Suprapubic skin (tissue), 4 donors: ENCODE data around the gene S1PR4. TPM values are rescaled to one million over a fixed set of nuclear protein-coding genes. Genes with fewer than 3 reads are reported as not detected.
"Not testable (repeated sequence)": the region's sequence is repeated elsewhere in the genome, so short reads cannot be mapped to it uniquely, and the experiment has no call there.

ENCODE experiments used
- DNase-seq, 2 donors: peaks; one replicate each; pipeline ENCODE4 v3.0.0-alpha.2; 2019; ENCODE audit warnings: low spot score in 2 of 2
- H3K27ac ChIP-seq: fragments of 200-600 bp; sonication (generic); one replicate; pipeline ENCODE4 v1.5.1; 2019
- H3K27me3 ChIP-seq: fragments of 200-600 bp; sonication (generic); one replicate; pipeline ENCODE4 v1.5.1; 2019
- H3K36me3 ChIP-seq: fragments of 200-600 bp; sonication (generic); one replicate; pipeline ENCODE4 v1.5.1; 2019
- H3K4me1 ChIP-seq: fragments of 200-600 bp; sonication (generic); one replicate; pipeline ENCODE4 v1.5.1; 2019
- H3K4me3 ChIP-seq: fragments of 200-600 bp; sonication (generic); one replicate; pipeline ENCODE4 v1.5.1; 2019; ENCODE audit warnings: mild to moderate bottlenecking
- H3K9me3 ChIP-seq: fragments of 200-600 bp; sonication (generic); one replicate; pipeline ENCODE4 v1.5.1; 2019
- EP300 ChIP-seq: sonication (generic); formaldehyde crosslinking; IDR thresholded peaks from one replicate; pipeline ENCODE4 v1.6.1; 2017; ENCODE audit warnings: antibody characterized with exemption
- POLR2A ChIP-seq, 2 donors: fragments of 450-650 bp; IDR thresholded peaks; one replicate each; pipeline ENCODE4 v1.6.1; 2017; ENCODE audit warnings: antibody characterized with exemption in 2 of 2, mild to moderate bottlenecking in 2 of 2, moderate library complexity in 2 of 2
- POLR2AphosphoS5 ChIP-seq, 3 donors: sonication (generic); formaldehyde crosslinking; IDR thresholded peaks; one replicate each; pipeline ENCODE4 v1.6.1; 2017; ENCODE audit warnings: antibody characterized with exemption in 3 of 3
- WGBS: methylation state at CpG from one replicate; pipeline ENCODE4 v1.1.5; 2018; 5-methylcytosine and 5-hydroxymethylcytosine counted together
- total RNA-seq, 4 donors: library from RNA; depleted of rRNA; stranded (reverse); fragments of >200 nt; gene quantifications; one replicate each; pipeline ENCODE4 v1.1.0, GENCODE V29; 2016
- TF ChIP-seq, protein P1 (sequence below), 2 donors: fragments of 200-600 bp in 1 of 2; fragments of 450-650 bp in 1 of 2; sonication (generic) in 1 of 2; IDR thresholded peaks; one replicate each; pipeline ENCODE4 v1.5.1; 2016 to 2019; ENCODE audit warnings: antibody characterized with exemption in 2 of 2, mild to moderate bottlenecking in 1 of 2, moderate library complexity in 1 of 2

The S1PR4 gene
- total RNA-seq, 4 donors from 2014 or later = 0.42 to 2.5 (median 1.9) TPM

DNA sequence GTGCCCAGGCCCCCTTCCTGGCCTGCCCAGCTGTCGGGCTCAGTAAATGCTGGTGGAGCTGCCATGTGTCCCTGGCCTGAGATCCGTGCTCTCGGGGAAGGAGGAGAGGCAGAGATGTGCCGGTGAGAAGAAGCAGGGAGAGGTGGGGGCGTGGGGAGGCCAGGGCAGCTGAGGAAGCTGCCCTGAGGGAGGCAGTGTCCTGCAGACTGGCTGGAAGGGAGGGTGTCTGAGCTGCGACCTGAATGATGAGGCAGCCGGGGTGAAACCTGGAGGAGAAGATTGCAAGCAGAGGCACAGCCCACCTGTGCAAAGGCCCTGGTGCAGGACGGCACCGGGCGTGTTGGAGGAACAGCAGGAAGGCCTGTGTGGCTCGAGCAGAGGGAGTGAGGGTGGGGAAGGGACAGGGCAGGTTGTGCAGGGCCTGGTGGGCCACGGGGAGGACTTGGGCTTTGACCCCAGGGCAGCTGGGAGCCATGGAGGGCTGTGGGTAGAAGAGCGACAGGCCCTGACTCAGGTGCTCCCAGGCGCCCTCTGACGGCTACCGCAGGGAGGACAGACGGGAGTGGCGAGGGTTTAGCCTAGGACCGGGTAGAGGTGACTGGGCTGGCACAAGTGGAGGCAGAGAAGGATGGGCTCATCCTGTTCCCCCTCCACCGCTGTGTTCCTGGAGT lies 31.9 kb downstream of the S1PR4 start:
- H3K4me3 ChIP-seq = no peak overlapping the region
- H3K27ac ChIP-seq = no peak overlapping the region
- WGBS = 45% methylated on average over 19 of the region's 20 CpGs
- no peaks in the 10 kb centered on the region for H3K4me1 ChIP-seq
- TF ChIP-seq POLR2AphosphoS5 (IDR thresholded peaks at IDR 0.05) (no peak), EP300 (no peak)
- TF ChIP-seq, protein P1, sequence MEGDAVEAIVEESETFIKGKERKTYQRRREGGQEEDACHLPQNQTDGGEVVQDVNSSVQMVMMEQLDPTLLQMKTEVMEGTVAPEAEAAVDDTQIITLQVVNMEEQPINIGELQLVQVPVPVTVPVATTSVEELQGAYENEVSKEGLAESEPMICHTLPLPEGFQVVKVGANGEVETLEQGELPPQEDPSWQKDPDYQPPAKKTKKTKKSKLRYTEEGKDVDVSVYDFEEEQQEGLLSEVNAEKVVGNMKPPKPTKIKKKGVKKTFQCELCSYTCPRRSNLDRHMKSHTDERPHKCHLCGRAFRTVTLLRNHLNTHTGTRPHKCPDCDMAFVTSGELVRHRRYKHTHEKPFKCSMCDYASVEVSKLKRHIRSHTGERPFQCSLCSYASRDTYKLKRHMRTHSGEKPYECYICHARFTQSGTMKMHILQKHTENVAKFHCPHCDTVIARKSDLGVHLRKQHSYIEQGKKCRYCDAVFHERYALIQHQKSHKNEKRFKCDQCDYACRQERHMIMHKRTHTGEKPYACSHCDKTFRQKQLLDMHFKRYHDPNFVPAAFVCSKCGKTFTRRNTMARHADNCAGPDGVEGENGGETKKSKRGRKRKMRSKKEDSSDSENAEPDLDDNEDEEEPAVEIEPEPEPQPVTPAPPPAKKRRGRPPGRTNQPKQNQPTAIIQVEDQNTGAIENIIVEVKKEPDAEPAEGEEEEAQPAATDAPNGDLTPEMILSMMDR (IDR thresholded peaks at IDR 0.05) = peak; percentile 6 to 68
- DNase-seq = no peak
- H3K27me3 ChIP-seq = no peaks in the 10 kb centered on the region
- no peaks in the 10 kb centered on the region for H3K9me3 ChIP-seq
- H3K36me3 ChIP-seq = peaks cover 33% of the 10 kb centered on the region

DNA sequence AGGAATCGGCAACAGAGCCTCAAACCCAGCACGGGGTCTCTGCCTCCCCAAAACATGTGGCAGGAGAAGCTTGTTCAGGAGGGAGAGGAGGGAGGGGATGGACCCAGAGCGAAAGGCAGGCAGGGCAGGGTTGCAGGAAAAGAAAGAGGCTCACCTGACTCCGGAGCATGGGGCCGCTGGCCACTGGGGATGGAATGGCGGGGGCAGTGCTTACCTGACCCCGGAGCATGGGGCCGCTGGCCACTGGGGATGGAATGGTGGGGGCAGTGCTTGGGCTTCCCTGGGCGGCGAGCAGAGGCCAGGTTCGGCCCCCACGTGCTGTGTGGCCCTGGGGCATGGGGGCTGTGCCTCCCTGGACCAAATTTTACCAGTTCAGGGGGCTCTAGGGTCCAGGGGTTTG lies 32.6 kb downstream of the S1PR4 start:
- TF ChIP-seq, protein P1 (IDR thresholded peaks at IDR 0.05) = no peak
- TF ChIP-seq POLR2AphosphoS5 (IDR thresholded peaks at IDR 0.05) (no peak), POLR2A (IDR thresholded peaks at IDR 0.05) (no peak), EP300 (no peak)
- H3K27ac ChIP-seq = no peak overlapping the region
- peaks cover 26% of the 10 kb centered on the region for H3K36me3 ChIP-seq
- H3K4me1 ChIP-seq = no peaks in the 10 kb centered on the region
- no peaks in the 10 kb centered on the region for H3K27me3 ChIP-seq
- DNase-seq = no peak
- no peak overlapping the region for H3K4me3 ChIP-seq
- 51% methylated on average over 12 of the region's 12 CpGs for WGBS
- no peaks in the 10 kb centered on the region for H3K9me3 ChIP-seq

DNA sequence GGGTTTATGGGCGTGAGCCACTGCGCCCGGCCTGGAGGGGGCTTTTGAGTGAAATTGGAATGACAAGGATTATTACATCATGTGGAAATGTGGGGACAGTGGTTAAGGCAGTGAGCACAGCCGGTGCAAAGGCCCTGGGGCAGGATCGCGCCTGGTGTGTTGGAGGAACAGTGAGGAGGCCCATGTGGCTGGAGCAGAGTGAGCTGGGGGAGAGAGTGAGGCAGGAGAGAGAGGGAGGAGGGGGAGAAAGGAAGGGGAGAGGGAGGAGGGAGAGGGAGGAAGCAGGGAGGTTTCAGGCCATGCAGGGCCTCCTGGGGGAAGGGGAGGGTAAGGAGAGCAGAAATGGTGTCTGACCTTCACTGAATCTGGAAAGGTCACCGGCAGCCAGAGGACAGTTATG lies 34.6 kb downstream of the S1PR4 start:
- no peak for DNase-seq
- H3K36me3 ChIP-seq = peaks cover 7% of the 10 kb centered on the region
- no peaks in the 10 kb centered on the region for H3K9me3 ChIP-seq
- H3K27ac ChIP-seq = no peak overlapping the region
- H3K27me3 ChIP-seq = no peaks in the 10 kb centered on the region
- no peak overlapping the region for H3K4me3 ChIP-seq
- TF ChIP-seq POLR2A (IDR thresholded peaks at IDR 0.05) (no peak), EP300 (no peak), POLR2AphosphoS5 (IDR thresholded peaks at IDR 0.05) (no peak)
- TF ChIP-seq, protein P1 (IDR thresholded peaks at IDR 0.05) = no peak
- WGBS = 90% methylated on average over 7 of the region's 7 CpGs
- no peaks in the 10 kb centered on the region for H3K4me1 ChIP-seq

DNA sequence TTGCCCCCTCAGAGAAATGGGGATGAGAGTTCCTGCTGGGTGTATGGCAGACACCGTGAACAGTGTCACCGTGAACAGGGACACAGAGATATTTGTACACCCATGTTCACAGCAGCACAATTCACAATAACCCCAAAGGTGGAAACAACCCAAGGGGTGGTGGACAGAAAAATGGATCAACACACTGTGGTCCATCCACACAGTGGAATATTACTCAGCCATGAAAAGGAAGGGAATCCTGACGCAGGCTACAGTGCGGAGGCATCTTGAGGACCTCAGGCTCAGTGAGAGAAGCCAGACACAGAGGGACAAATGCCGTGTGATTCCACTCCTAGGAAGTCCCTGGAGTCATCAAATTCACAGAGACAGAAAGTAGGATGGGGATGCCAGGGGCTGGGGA lies 38.3 kb downstream of the S1PR4 start:
- H3K9me3 ChIP-seq = no peaks in the 10 kb centered on the region
- DNase-seq = no peak
- no peak for TF ChIP-seq POLR2AphosphoS5 (IDR thresholded peaks at IDR 0.05)
- TF ChIP-seq EP300 = no peak
- no peak for TF ChIP-seq POLR2A (IDR thresholded peaks at IDR 0.05)
- TF ChIP-seq, protein P1 (IDR thresholded peaks at IDR 0.05) = no peak
- no peaks in the 10 kb centered on the region for H3K36me3 ChIP-seq
- H3K4me3 ChIP-seq = no peak overlapping the region
- no peak overlapping the region for H3K27ac ChIP-seq
- WGBS = 95% methylated on average over 5 of the region's 5 CpGs
- peaks cover 8% of the 10 kb centered on the region for H3K27me3 ChIP-seq
- no peaks in the 10 kb centered on the region for H3K4me1 ChIP-seq

DNA sequence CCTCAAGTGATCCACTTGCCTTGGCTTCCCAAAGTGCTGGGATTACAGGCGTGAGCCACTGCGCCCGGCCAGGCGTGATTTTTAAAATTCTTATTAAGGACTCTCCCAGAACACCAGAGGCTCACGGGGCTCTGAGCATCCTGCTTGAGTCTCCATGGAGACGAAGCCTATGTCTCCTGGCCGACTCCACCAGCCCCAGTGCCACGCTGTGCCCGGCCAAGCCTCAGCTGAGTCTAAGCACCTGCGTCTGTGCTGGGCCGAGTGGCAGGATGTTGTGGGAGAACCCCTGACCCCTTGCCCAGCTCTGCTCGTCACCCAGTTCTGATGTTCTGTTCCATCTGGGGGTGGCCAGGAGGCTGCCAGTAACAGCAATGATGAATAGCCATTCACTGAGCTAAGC lies 42.0 kb downstream of the S1PR4 start:
- 71% methylated on average over 12 of the region's 12 CpGs for WGBS
- no peaks in the 10 kb centered on the region for H3K9me3 ChIP-seq
- H3K4me1 ChIP-seq = peaks cover 8% of the 10 kb centered on the region
- H3K36me3 ChIP-seq = no peaks in the 10 kb centered on the region
- DNase-seq = no peak
- no peak overlapping the region for H3K27ac ChIP-seq
- H3K27me3 ChIP-seq = peaks cover 41% of the 10 kb centered on the region
- no peak overlapping the region for H3K4me3 ChIP-seq
- TF ChIP-seq, protein P1 (IDR thresholded peaks at IDR 0.05) = no peak
- no peak for TF ChIP-seq POLR2AphosphoS5 (IDR thresholded peaks at IDR 0.05)
- no peak for TF ChIP-seq POLR2A (IDR thresholded peaks at IDR 0.05)
- no peak for TF ChIP-seq EP300

DNA sequence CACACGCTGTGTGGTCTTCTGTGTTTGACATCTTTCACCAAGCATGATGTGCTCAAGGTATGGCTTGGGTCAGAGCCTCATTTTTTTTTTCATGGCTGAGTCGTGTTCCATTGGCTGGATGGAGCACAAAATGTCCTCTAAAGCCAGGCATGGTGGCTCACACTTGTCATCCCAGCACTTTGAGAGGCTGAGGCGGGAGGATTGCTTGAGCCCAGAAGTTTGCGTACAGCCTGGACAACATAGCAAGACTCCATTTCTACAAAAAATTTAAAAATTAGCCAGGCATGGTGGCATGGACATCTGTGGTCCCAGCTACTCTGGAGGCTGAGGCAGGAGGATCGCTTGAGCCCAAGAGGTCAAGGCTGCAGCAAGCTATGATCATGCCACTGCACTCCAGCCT lies 43.0 kb downstream of the S1PR4 start:
- DNase-seq, H3K27ac ChIP-seq, H3K36me3 ChIP-seq, H3K4me3 ChIP-seq, H3K4me1 ChIP-seq, H3K9me3 ChIP-seq: not testable (repeated sequence)
- 72% methylated on average over 5 of the region's 5 CpGs for WGBS
- H3K27me3 ChIP-seq = peaks cover 51% of the 10 kb centered on the region
